Raji (cell line): ENCODE data around the gene ERVK3-1.

Source experiments
- POLR2A ChIP-seq: IDR thresholded peaks from 2 replicates; pipeline ENCODE4 v1.6.1; 2011; ENCODE audit warnings: low read depth, low read length, control low read depth; ENCODE audit not compliant: insufficient read depth

The ERVK3-1 gene

GRCh38 chr19:58350871-58351557, 45.8 kb downstream of the ERVK3-1 start:
- no peak for TF ChIP-seq POLR2A

- TF ChIP-seq POLR2A = no peak
These were observed 46.3 kb downstream of the ERVK3-1 start for GRCh38 chr19:58351558-58351878.

- no peak for TF ChIP-seq POLR2A
These were observed 47.0 kb downstream of the ERVK3-1 start for GRCh38 chr19:58351990-58352755.

- no peak for TF ChIP-seq POLR2A
These were observed 47.8 kb downstream of the ERVK3-1 start, which contains the start of gene A1BG for GRCh38 chr19:58352760-58353671. TSS of gene A1BG (minus strand) at chr19:58353492. CDS start at chr19:58353437, 55 bp downstream.

- no peak for TF ChIP-seq POLR2A
These were observed 48.7 kb downstream of the ERVK3-1 start for GRCh38 chr19:58353717-58354477.

- no peak for TF ChIP-seq POLR2A
These were observed 49.4 kb downstream of the ERVK3-1 start for GRCh38 chr19:58354478-58355030.

GRCh38 chr19:58355215-58355796, 50.1 kb downstream of the ERVK3-1 start:
- no peak for TF ChIP-seq POLR2A

- no peak for TF ChIP-seq POLR2A
These were observed 51.0 kb downstream of the ERVK3-1 start for GRCh38 chr19:58355908-58356765.

GRCh38 chr19:58356766-58357480, 51.7 kb downstream of the ERVK3-1 start:
- TF ChIP-seq POLR2A = no peak

- no peak for TF ChIP-seq POLR2A
These were observed 52.4 kb downstream of the ERVK3-1 start for GRCh38 chr19:58357481-58358145.

GRCh38 chr19:58361900-58362271, 56.7 kb downstream of the ERVK3-1 start:
- TF ChIP-seq POLR2A = no peak

GRCh38 chr19:58362272-58362994, 57.3 kb downstream of the ERVK3-1 start, which contains the start of gene ZNF497:
TSS of gene ZNF497 (minus strand) at chr19:58362751. CDS start at chr19:58357635, 5,116 bp downstream.
- peak; percentile 84 for TF ChIP-seq POLR2A

- no peak for TF ChIP-seq POLR2A
These were observed 59.0 kb downstream of the ERVK3-1 start for GRCh38 chr19:58364146-58364545.
